Stimulated activated naive B cell treated with anti-CD40 and anti-IgM and Interleukin-4, amounts not matched to agents 10 μg/mL and 1 μg/mL and 100 μg/mL, for 72 hours (primary cell): ENCODE data around the gene ANGPTL3.
"Not testable (repeated sequence)": the region's sequence is repeated elsewhere in the genome, so short reads cannot be mapped to it uniquely, and the experiment has no call there.

ENCODE experiments used
- ATAC-seq, 2 donors: fragments of 150-1000 bp; cut with Tn5 transposase; replicated peaks; 2 replicates each; pipeline ENCODE4 v1.10.0; 2021; ENCODE audit warnings: moderate library complexity in 1 of 2
- DNase-seq: peaks from one replicate; pipeline ENCODE4 v3.0.0; 2021
- H3K27ac Mint-ChIP-seq: one replicate; pipeline ENCODE4 v1.8.0; 2022; ENCODE audit warnings: mild to moderate bottlenecking, mixed read lengths
- H3K27me3 Mint-ChIP-seq, 2 donors: one replicate each; pipeline ENCODE4 v1.8.0; 2022; ENCODE audit warnings: mixed read lengths in 2 of 2
- H3K36me3 Mint-ChIP-seq, 2 donors: one replicate each; pipeline ENCODE4 v1.8.0; 2022; ENCODE audit warnings: mixed read lengths in 2 of 2, mild to moderate bottlenecking in 1 of 2
- H3K4me1 Mint-ChIP-seq, 2 donors: one replicate each; pipeline ENCODE4 v1.8.0; 2022; ENCODE audit warnings: mixed read lengths in 2 of 2, mild to moderate bottlenecking in 1 of 2
- H3K4me3 Mint-ChIP-seq, 2 donors: one replicate each; pipeline ENCODE4 v1.8.0; 2022; ENCODE audit warnings: mild to moderate bottlenecking in 2 of 2, mixed read lengths in 2 of 2, moderate library complexity in 1 of 2
- H3K9me3 Mint-ChIP-seq, 2 donors: one replicate each; pipeline ENCODE4 v1.8.0; 2022; ENCODE audit warnings: mixed read lengths in 2 of 2, mild to moderate bottlenecking in 1 of 2

The ANGPTL3 gene

GRCh38 chr1:62597281-62597680, at the start of gene ANGPTL3:
ANGPTL3 (plus strand) TSS chr1:62597520; CDS start chr1:62597567, 47 bp downstream.
- peaks cover 0 to 2% of the 10 kb centered on the region in 2 donors for H3K36me3 Mint-ChIP-seq
- DNase-seq (no peak), ATAC-seq (no peak)
- no peaks in the 10 kb centered on the region for H3K4me1 Mint-ChIP-seq
- H3K27me3 Mint-ChIP-seq: no peaks in the 10 kb centered on the region
- H3K4me3 Mint-ChIP-seq: no peak within 1 kb of the TSS
- no peaks in the 10 kb centered on the region for H3K9me3 Mint-ChIP-seq
- H3K27ac Mint-ChIP-seq: no peak within 1 kb of the TSS

DNA sequence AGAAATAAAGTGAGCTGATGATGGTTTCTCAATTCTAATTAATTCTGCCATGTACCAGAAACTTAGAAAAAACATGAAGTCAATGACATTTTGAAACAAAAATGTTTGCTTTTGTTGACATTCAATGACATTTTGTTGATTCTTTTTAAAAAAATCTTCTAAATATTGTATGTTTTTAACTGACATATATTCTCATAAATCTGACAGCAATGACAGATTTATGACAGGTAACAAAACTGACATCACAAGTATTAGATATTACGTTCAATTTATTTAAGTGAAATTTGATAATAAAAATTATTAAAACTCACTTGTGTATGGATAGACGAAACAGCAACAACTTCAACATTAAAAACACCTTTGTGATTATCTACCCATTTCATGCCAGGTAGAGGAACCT, 36.0 kb upstream of the ANGPTL3 start:
- peaks cover 3 to 4% of the 10 kb centered on the region in 2 donors for H3K9me3 Mint-ChIP-seq
- H3K27ac Mint-ChIP-seq: no peak overlapping the region
- no peak overlapping the region for H3K4me3 Mint-ChIP-seq
- peaks cover 8 to 10% of the 10 kb centered on the region in 2 donors for H3K4me1 Mint-ChIP-seq
- ATAC-seq (no peak), DNase-seq (no peak)
- no peaks in the 10 kb centered on the region for H3K27me3 Mint-ChIP-seq
- H3K36me3 Mint-ChIP-seq: peaks cover 14 to 32% of the 10 kb centered on the region in 2 donors

GRCh38 chr1:62567182-62567581, 30.1 kb upstream of the ANGPTL3 start:
- ATAC-seq, H3K27ac Mint-ChIP-seq, H3K27me3 Mint-ChIP-seq, DNase-seq, H3K4me3 Mint-ChIP-seq: not testable (repeated sequence)
- Mint-ChIP-seq H3K36me3 (peaks cover 34 to 56% of the 10 kb centered on the region in 2 donors), H3K9me3 (peaks cover 4 to 18% of the 10 kb centered on the region in 2 donors), H3K4me1 (peaks cover 8 to 10% of the 10 kb centered on the region in 2 donors)

GRCh38 chr1:62567926-62568325, 29.4 kb upstream of the ANGPTL3 start:
- not testable (repeated sequence) for ATAC-seq, DNase-seq, H3K27ac Mint-ChIP-seq, H3K27me3 Mint-ChIP-seq, H3K4me3 Mint-ChIP-seq
- Mint-ChIP-seq H3K4me1 (peaks cover 8 to 10% of the 10 kb centered on the region in 2 donors), H3K9me3 (peaks cover 4 to 18% of the 10 kb centered on the region in 2 donors), H3K36me3 (peaks cover 32 to 56% of the 10 kb centered on the region in 2 donors)

DNA sequence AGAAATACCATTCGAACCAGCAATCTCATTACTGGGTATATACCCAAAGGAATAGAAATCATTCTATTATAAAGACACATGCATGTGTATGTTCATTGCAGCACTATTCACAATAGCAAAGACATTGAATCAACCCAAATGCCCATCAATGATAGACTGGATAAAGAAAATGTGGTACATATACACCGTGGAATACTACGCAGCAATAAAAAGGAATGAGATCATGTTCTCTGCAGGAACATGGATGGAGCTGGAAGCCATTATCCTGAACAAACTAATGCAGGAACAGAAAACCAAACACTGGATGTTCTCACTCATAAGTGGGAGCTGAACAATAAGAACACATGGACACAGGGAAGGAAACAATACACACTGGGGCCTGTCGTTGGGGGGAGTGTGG, 25.8 kb upstream of the ANGPTL3 start:
- not testable (repeated sequence) for H3K27ac Mint-ChIP-seq, H3K4me3 Mint-ChIP-seq, H3K4me1 Mint-ChIP-seq, ATAC-seq, DNase-seq, H3K27me3 Mint-ChIP-seq
- H3K36me3 Mint-ChIP-seq: peaks cover 33 to 45% of the 10 kb centered on the region in 2 donors
- peaks cover 0 to 15% of the 10 kb centered on the region in 2 donors for H3K9me3 Mint-ChIP-seq

GRCh38 chr1:62572476-62572875, 24.8 kb upstream of the ANGPTL3 start:
- no peak overlapping the region for H3K4me3 Mint-ChIP-seq

DNA sequence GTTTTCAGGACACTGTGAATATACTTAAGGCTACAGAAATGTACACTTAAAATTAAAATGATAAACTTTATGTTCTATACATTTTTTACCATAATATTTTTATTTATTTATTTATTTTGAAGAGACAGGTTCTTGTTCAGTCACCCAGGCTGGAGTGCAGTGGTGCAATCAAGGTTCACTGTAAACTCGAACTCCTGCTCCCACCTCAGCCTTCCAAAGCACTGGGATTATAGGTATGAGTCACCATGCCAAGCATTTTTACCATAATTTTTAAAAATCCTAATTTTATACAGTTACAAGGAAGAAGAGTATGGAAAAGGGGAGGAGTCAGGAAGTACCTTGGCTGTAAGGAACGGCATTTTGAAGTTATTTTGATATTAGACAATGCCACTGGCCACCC, 23.6 kb upstream of the ANGPTL3 start:
- H3K27me3 Mint-ChIP-seq: no peaks in the 10 kb centered on the region
- H3K9me3 Mint-ChIP-seq: peaks cover 0 to 9% of the 10 kb centered on the region in 2 donors
- H3K27ac Mint-ChIP-seq: no peak overlapping the region

More at GRCh38 chr1:62572476-62572875, 24.8 kb upstream of the ANGPTL3 start:
- Mint-ChIP-seq H3K4me1 (no peaks in the 10 kb centered on the region), H3K27me3 (no peaks in the 10 kb centered on the region), H3K27ac (no peak overlapping the region), H3K9me3 (peaks cover 0 to 15% of the 10 kb centered on the region in 2 donors), H3K36me3 (peaks cover 33 to 42% of the 10 kb centered on the region in 2 donors)
- no peak for ATAC-seq
- no peak for DNase-seq

GRCh38 chr1:62585469-62586155, 11.7 kb upstream of the ANGPTL3 start:
- Mint-ChIP-seq H3K27ac (no peak overlapping the region), H3K36me3 (peaks cover 11 to 14% of the 10 kb centered on the region in 2 donors), H3K27me3 (no peaks in the 10 kb centered on the region)

More for the DNA sequence above, 23.6 kb upstream of the ANGPTL3 start:
- ATAC-seq (no peak), DNase-seq (no peak)
- no peaks in the 10 kb centered on the region for H3K4me1 Mint-ChIP-seq
- no peak overlapping the region for H3K4me3 Mint-ChIP-seq
- peaks cover 27 to 38% of the 10 kb centered on the region in 2 donors for H3K36me3 Mint-ChIP-seq

GRCh38 chr1:62588000-62588399, 9.3 kb upstream of the ANGPTL3 start:
- ATAC-seq (no peak), DNase-seq (no peak)
- Mint-ChIP-seq H3K4me1 (no peaks in the 10 kb centered on the region), H3K9me3 (peaks cover 0 to 2% of the 10 kb centered on the region in 2 donors), H3K4me3 (no peak overlapping the region), H3K36me3 (peaks cover 4 to 12% of the 10 kb centered on the region in 2 donors), H3K27ac (no peak overlapping the region), H3K27me3 (no peaks in the 10 kb centered on the region)

More at GRCh38 chr1:62585469-62586155, 11.7 kb upstream of the ANGPTL3 start:
- DNase-seq: no peak
- H3K9me3 Mint-ChIP-seq: peaks cover 0 to 5% of the 10 kb centered on the region in 2 donors
- no peak overlapping the region for H3K4me3 Mint-ChIP-seq
- no peak for ATAC-seq
- H3K4me1 Mint-ChIP-seq: no peaks in the 10 kb centered on the region

DNA sequence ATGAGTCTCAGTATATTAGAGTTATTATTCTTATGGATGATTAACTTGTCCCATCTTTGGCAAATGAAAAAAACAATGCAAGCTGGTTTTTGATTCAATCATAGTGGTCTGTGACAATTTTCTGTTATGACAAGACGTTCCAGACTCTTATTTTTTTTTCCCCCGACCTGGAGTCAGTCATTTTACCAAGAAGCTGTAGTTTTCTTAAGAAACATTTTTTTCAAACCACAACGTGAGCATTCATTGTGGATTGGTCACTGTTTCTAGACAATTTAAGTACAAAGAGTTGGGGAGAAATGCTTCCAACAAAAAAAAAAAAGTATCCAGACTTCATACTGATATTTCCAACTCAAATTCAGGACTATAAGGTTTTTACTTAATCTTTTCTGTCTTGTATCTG, 8.0 kb upstream of the ANGPTL3 start:
- Mint-ChIP-seq H3K4me1 (no peaks in the 10 kb centered on the region), H3K27ac (no peak overlapping the region), H3K36me3 (peaks cover 4 to 12% of the 10 kb centered on the region in 2 donors), H3K4me3 (no peak overlapping the region), H3K9me3 (peaks cover 0 to 2% of the 10 kb centered on the region in 2 donors), H3K27me3 (no peaks in the 10 kb centered on the region)
- no peak for DNase-seq
- no peak for ATAC-seq

DNA sequence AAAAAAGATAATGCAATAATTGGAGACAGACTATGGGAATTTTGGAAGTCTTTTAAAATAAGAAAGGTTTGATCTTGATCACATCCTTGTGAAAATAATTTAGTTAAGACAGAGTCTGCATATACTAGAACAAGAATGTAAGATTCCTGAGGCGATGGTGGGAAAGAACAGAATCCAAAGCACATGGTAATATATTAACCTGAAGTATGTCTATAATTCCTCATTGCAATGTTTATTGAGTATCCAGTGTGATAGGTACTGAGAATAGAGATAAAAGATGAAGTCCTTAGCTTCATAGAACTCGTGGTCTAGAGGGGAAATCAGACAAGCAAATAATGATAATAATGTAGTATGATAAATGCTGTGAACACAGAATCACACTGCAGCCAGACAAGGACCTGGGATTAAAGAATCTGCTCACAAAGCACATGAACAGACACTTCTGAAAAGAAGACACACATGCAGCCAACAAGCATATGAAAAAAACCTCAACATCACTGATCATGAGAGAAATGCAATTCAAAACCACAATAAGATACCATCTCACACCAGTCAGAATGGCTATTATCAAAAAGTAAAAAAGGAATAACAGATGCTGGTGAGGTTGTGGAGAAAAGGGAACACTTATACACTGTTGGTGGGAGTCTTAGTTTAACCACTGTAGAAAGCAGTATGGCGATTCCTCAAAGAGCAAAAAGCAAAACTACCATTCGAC, 6.9 kb upstream of the ANGPTL3 start:
- H3K36me3 Mint-ChIP-seq: peaks cover 4 to 8% of the 10 kb centered on the region in 2 donors
- no peak for DNase-seq
- no peaks in the 10 kb centered on the region for H3K27me3 Mint-ChIP-seq
- ATAC-seq: no peak
- peaks cover 0 to 2% of the 10 kb centered on the region in 2 donors for H3K9me3 Mint-ChIP-seq
- no peak overlapping the region for H3K4me3 Mint-ChIP-seq
- H3K4me1 Mint-ChIP-seq: no peaks in the 10 kb centered on the region
- H3K27ac Mint-ChIP-seq: no peak overlapping the region

- Mint-ChIP-seq H3K9me3 (peaks cover 0 to 2% of the 10 kb centered on the region in 2 donors), H3K36me3 (peaks cover 4 to 5% of the 10 kb centered on the region in 2 donors), H3K27ac (no peak overlapping the region), H3K4me3 (no peak overlapping the region), H3K4me1 (no peaks in the 10 kb centered on the region), H3K27me3 (no peaks in the 10 kb centered on the region)
- ATAC-seq (no peak), DNase-seq (no peak)
Observed at GRCh38 chr1:62590970-62591368, 6.4 kb upstream of the ANGPTL3 start.

- Mint-ChIP-seq H3K9me3 (peaks cover 0 to 2% of the 10 kb centered on the region in 2 donors), H3K27me3 (no peaks in the 10 kb centered on the region), H3K4me1 (no peaks in the 10 kb centered on the region), H3K27ac (no peak overlapping the region), H3K4me3 (no peak overlapping the region), H3K36me3 (peaks cover 4 to 7% of the 10 kb centered on the region in 2 donors)
- ATAC-seq (no peak), DNase-seq (no peak)
Observed at GRCh38 chr1:62593825-62594394, 3.4 kb upstream of the ANGPTL3 start.

DNA sequence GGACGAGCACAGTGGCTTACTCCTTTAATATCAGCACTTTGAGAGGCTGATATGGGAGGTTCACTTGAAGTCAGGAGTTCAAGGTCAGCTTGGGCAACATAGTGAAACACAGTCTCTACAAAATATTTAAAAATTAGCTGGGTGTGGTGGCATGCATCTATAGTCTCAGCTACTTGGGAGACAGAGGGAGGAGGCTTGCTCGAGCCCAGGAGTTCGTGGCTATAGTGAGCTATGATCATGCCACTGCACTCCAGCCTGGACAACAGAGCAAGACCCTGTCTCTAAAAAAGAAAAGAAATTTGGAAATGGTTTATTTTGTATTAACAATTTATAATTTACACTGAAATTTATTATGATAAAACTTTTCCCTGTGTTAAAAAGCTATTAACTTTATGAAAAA, 1.7 kb upstream of the ANGPTL3 start:
- Mint-ChIP-seq H3K27me3 (no peaks in the 10 kb centered on the region), H3K4me1 (no peaks in the 10 kb centered on the region), H3K9me3 (peaks cover 0 to 2% of the 10 kb centered on the region in 2 donors), H3K36me3 (peaks cover 4 to 5% of the 10 kb centered on the region in 2 donors), H3K4me3 (no peak overlapping the region), H3K27ac (no peak overlapping the region)
- no peak for DNase-seq
- ATAC-seq: no peak
